Endothelial cell of umbilical vein (primary cell): ENCODE results near the gene SH3PXD2A. TPM values are rescaled to one million over a fixed set of nuclear protein-coding genes. Genes with fewer than 3 reads are reported as not detected.

ENCODE experiments used
- BruUV-seq: library from RNA; stranded (reverse); fragments of 400-500 nt; replicated peaks from 2 replicates; lab custom pipeline; 2021; lab: Mats Ljungman, UMichigan
- CTCF ChIA-PET: fragments of 300-600, 350-600 bp; sonication (Branson Sonifier 250); formaldehyde crosslinking; loops from one replicate; lab custom pipeline; 2021; ENCODE audit warnings: antibody characterized with exemption, inconsistent platforms; lab: Charles Lee
- POLR2A ChIA-PET: fragments of 300-600, 350-600 bp; sonication (Branson Sonifier 250); formaldehyde crosslinking; loops from one replicate; lab custom pipeline; 2021; ENCODE audit warnings: antibody characterized with exemption, inconsistent platforms; lab: Charles Lee
- DNase-seq: peaks from one replicate; pipeline ENCODE4 v3.0.0-alpha.2; 2011; ENCODE audit warnings: low read depth, low spot score
- FAIRE-seq: peaks from 2 replicates; lab custom pipeline; 2011; peaks lifted over from hg19 to GRCh38; lab: Jason Lieb, UNC
- H2AFZ ChIP-seq: 2 replicates; pipeline ENCODE4 v1.6.0; 2012; ENCODE audit warnings: low read depth, low read length, control low read depth, inconsistent platforms
- H3K27ac ChIP-seq: 2 replicates; pipeline ENCODE4 v1.5.1; 2011; ENCODE audit warnings: low read depth, mild to moderate bottlenecking, control low read depth, low read length, moderate library complexity; ENCODE audit not compliant: insufficient read depth
- H3K27me3 ChIP-seq, 2 experiments: 2 replicates each; pipeline versions ENCODE4 v1.6.0 to v1.6.1; 2011; ENCODE audit warnings: low read length in 2 of 2, mixed read lengths in 1 of 2; ENCODE audit not compliant: control insufficient read depth in 2 of 2, insufficient read depth in 2 of 2
- H3K36me3 ChIP-seq, 2 experiments: 2 replicates in 1 of 2; 3 replicates in 1 of 2; pipeline ENCODE4 v1.5.1; 2011; ENCODE audit warnings: low read length in 2 of 2, mild to moderate bottlenecking in 1 of 2, moderate library complexity in 1 of 2; ENCODE audit not compliant: control insufficient read depth in 2 of 2, insufficient read depth in 2 of 2; ENCODE audit errors: extremely low read depth in 1 of 2
- H3K4me1 ChIP-seq: 3 replicates; pipeline ENCODE4 v1.5.1; 2011; ENCODE audit warnings: mild to moderate bottlenecking, low read length; ENCODE audit not compliant: control insufficient read depth, insufficient read depth; ENCODE audit errors: extremely low read depth
- H3K4me2 ChIP-seq: 2 replicates; pipeline ENCODE4 v1.6.1; 2011; ENCODE audit warnings: low read length, control low read depth, mixed read lengths; ENCODE audit not compliant: insufficient read depth
- H3K4me3 ChIP-seq, 3 experiments: fragments of 200-600 bp in 1 of 3; sonication (generic), shearing (Covaris generic) in 1 of 3; replicated peaks in 1 of 3; 2 replicates each; pipeline ENCODE4 v1.5.1; 2011 to 2016; ENCODE audit warnings: control low read depth in 3 of 3, low read length in 3 of 3, mild to moderate bottlenecking in 2 of 3, inconsistent platforms in 1 of 3, low read depth in 1 of 3, moderate library complexity in 1 of 3; ENCODE audit not compliant: insufficient read depth in 1 of 3
- H3K79me2 ChIP-seq: 2 replicates; pipeline ENCODE4 v1.6.0; 2012; ENCODE audit warnings: low read length, inconsistent platforms; ENCODE audit not compliant: control insufficient read depth, insufficient read depth
- H3K9ac ChIP-seq: replicated peaks from 2 replicates; pipeline ENCODE3; 2011; ENCODE audit warnings: low read length, control low read depth; ENCODE audit not compliant: insufficient read depth; ENCODE audit errors: extremely low read depth
- H3K9me1 ChIP-seq: replicated peaks from 3 replicates; pipeline ENCODE4 v1.6.0; 2011; ENCODE audit warnings: mild to moderate bottlenecking, low read length; ENCODE audit not compliant: control insufficient read depth, insufficient read depth; ENCODE audit errors: extremely low read depth
- H3K9me3 ChIP-seq: replicated peaks from 2 replicates; pipeline ENCODE4 v1.5.1; 2012; ENCODE audit warnings: low read length, inconsistent platforms; ENCODE audit not compliant: control insufficient read depth, insufficient read depth
- H4K20me1 ChIP-seq: replicated peaks from 2 replicates; pipeline ENCODE3; 2011; ENCODE audit warnings: mild to moderate bottlenecking, low read length; ENCODE audit not compliant: control insufficient read depth, insufficient read depth; ENCODE audit errors: extremely low read depth
- CTCF ChIP-seq, 2 donors: IDR thresholded peaks; 1 replicate in 1 of 2; 2 replicates in 1 of 2; pipeline ENCODE4 v1.5.1; 2011; ENCODE audit warnings: low read length in 2 of 2, mild to moderate bottlenecking in 2 of 2, moderate library complexity in 2 of 2, control low read depth in 1 of 2, inconsistent platforms in 1 of 2, low read depth in 1 of 2; ENCODE audit not compliant: insufficient read depth in 1 of 2; ENCODE audit errors: extremely low read depth in 1 of 2
- EZH2 ChIP-seq: IDR thresholded peaks from 2 replicates; pipeline ENCODE4 v1.6.1; 2012; ENCODE audit warnings: borderline replicate concordance, low read depth, mild to moderate bottlenecking, moderate library complexity, low read length, inconsistent platforms; ENCODE audit not compliant: severe bottlenecking
- FOS ChIP-seq: IDR thresholded peaks from 2 replicates; pipeline ENCODE4 v1.6.1; 2011; ENCODE audit warnings: mild to moderate bottlenecking, low read length, moderate library complexity, borderline replicate concordance; ENCODE audit not compliant: insufficient read depth
- GATA2 ChIP-seq: IDR thresholded peaks from 2 replicates; pipeline ENCODE4 v1.7.0; 2011; ENCODE audit warnings: low read depth, mild to moderate bottlenecking, moderate library complexity, mixed read lengths, low read length; ENCODE audit not compliant: insufficient read length, insufficient read depth
- JUN ChIP-seq: IDR thresholded peaks from 2 replicates; pipeline ENCODE4 v1.6.1; 2011; ENCODE audit warnings: borderline replicate concordance, low read depth; ENCODE audit not compliant: insufficient read length, insufficient read depth
- MAX ChIP-seq: IDR thresholded peaks from 2 replicates; pipeline ENCODE4 v1.6.1; 2011; ENCODE audit not compliant: insufficient read depth, insufficient read length
- MYC ChIP-seq: IDR thresholded peaks from one replicate; pipeline ENCODE4 v1.6.1; 2011; ENCODE audit warnings: mild to moderate bottlenecking, low read depth, low read length
- POLR2A ChIP-seq: IDR thresholded peaks from 2 replicates; pipeline ENCODE4 v1.6.1; 2012; ENCODE audit warnings: low read depth, mild to moderate bottlenecking, control low read depth, low read length
- POLR2AphosphoS5 ChIP-seq: IDR thresholded peaks from 2 replicates; pipeline ENCODE4 v1.6.1; 2012; ENCODE audit warnings: low read depth, mild to moderate bottlenecking, control low read depth, low read length, moderate library complexity; ENCODE audit not compliant: insufficient read depth
- dilution Hi-C: fragments of 300-500 bp; cut with MboI; formaldehyde crosslinking; loops from one replicate; pipeline ENCODE4 v1.15.0; 2019; ENCODE audit warnings: low sequenced_read_pairs; ENCODE audit not compliant: extremely low pct_ligation_motif_present
- intact Hi-C: fragments of 100-400 bp; cut with micrococcal nuclease; formaldehyde crosslinking; loops from one replicate; pipeline ENCODE4 v1.10.0; 2022
- polyA plus RNA-seq, 4 experiments: library from polyadenylated mRNA; depleted of rRNA in 3 of 4; stranded (reverse) in 3 of 4; unstranded in 1 of 4; fragments of >200 nt; gene quantifications; 2 replicates each; pipeline versions ENCODE4 v1.2.1 to v1.2.3, GENCODE V29; 2011 to 2012; ENCODE audit warnings: missing spikeins in 1 of 4
- total RNA-seq: library from RNA; stranded (reverse); gene quantifications from 2 replicates; pipeline ENCODE4 v1.2.3, GENCODE V29; 2021

SH3PXD2A gene
- total and polyA plus RNA-seq, 2 donors (not counting 3 experiments of a cell fraction or from before 2014, with no cell fraction given), result 1.4 to 5.1 TPM

- CTCF ChIA-PET, result interaction anchor here (0.9 to 1.8 kb wide), 2 partner anchors 9 to 66 kb away, joined by 3 to 8 read pairs; no protein-coding TSS in a partner anchor
- no peaks in the 10 kb centered on the region for H3K79me2 ChIP-seq
- H3K4me1 ChIP-seq, result no peaks in the 10 kb centered on the region
- H3K4me2 ChIP-seq, result no peak overlapping the region
- no peaks in the 10 kb centered on the region for H3K9me3 ChIP-seq
- no peak for TF ChIP-seq POLR2AphosphoS5
- no peak for TF ChIP-seq EZH2
- no peak for TF ChIP-seq FOS
- TF ChIP-seq CTCF (IDR thresholded peaks at IDR 0.05; ENCODE audit: extremely low read depth in 1 of 2, insufficient read depth in 1 of 2, low read depth in 1 of 2, low read length in 2 of 2), result no peak
- TF ChIP-seq GATA2, result no peak
- TF ChIP-seq MYC, result no peak
- no peak for TF ChIP-seq MAX
- TF ChIP-seq JUN, result no peak
- TF ChIP-seq POLR2A, result no peak
- peak; percentile 20 for DNase-seq
- H3K9me1 ChIP-seq, result no peaks in the 10 kb centered on the region
- H3K9ac ChIP-seq, result no peak overlapping the region
- H3K4me3 ChIP-seq, result peak overlapping the region in 1 of 3 experiments; percentile 25
- no TSS peak for BruUV-seq
- peak; percentile 63 for FAIRE-seq
- intact Hi-C loops, result no loop called here
- POLR2A ChIA-PET, result no interaction called here
- no peaks in the 10 kb centered on the region for H3K36me3 ChIP-seq
- H3K27me3 ChIP-seq, result peaks cover 19 to 25% of the 10 kb centered on the region in 2 experiments
- dilution Hi-C loops, result no loop called here
- no peak overlapping the region for H2AFZ ChIP-seq
- H3K27ac ChIP-seq, result no peak overlapping the region
- no peaks in the 10 kb centered on the region for H4K20me1 ChIP-seq
These were observed 300.7 kb downstream of the SH3PXD2A start for GRCh38 chr10:103554488-103555324.
